ENCODE data around the gene TOMT. TPM values are rescaled to one million over a fixed set of nuclear protein-coding genes. Genes with fewer than 3 reads are reported as not detected.

TOMT gene
- total and polyA plus RNA-seq, 2 experiments from 2014 or later, result not detected

- H3K9me2 ChIP-seq (ENCODE audit: insufficient read depth), result no peaks in the 10 kb centered on the region
- H3K4me2 ChIP-seq, result no peak overlapping the region
- no peak overlapping the region for H2AFZ ChIP-seq
- H3K36me3 Mint-ChIP-seq (ENCODE audit: low read depth), result peaks cover 10% of the 10 kb centered on the region
- no peaks in the 10 kb centered on the region; the same call in 1 of the 2 replicates for H3K36me3 ChIP-seq (ENCODE audit: insufficient read depth)
- no peak overlapping the region for H3K4me3 ChIP-seq
- peaks cover 18% of the 10 kb centered on the region for H3K4me1 Mint-ChIP-seq
- no peaks in the 10 kb centered on the region for H3K9me3 Mint-ChIP-seq
- DNase-seq (ENCODE audit: low spot score), result no peak
- no peaks in the 10 kb centered on the region for H3F3A ChIP-seq (replicated peaks; ENCODE audit: low read depth)
- no peak overlapping the region for H3K27ac Mint-ChIP-seq
- H4K20me1 ChIP-seq (replicated peaks; ENCODE audit: insufficient read depth), result peaks cover 23% of the 10 kb centered on the region
- peaks cover 2% of the 10 kb centered on the region for H3K27me3 Mint-ChIP-seq (ENCODE audit: insufficient read depth, low read depth, poor library complexity)
- H3K27ac ChIP-seq (ENCODE audit: low read depth), result no peak overlapping the region
- peaks cover 4% of the 10 kb centered on the region; the same call in 1 of the 2 replicates for H3K4me1 ChIP-seq (ENCODE audit: insufficient read depth)
- no peak overlapping the region for H3K4me3 Mint-ChIP-seq
- no peaks in the 10 kb centered on the region for H3K27me3 ChIP-seq (ENCODE audit: insufficient read depth)
- TF ChIP-seq ZNF462 (CRISPR knock-in tag; IDR thresholded peaks at IDR 0.05) (no peak), ZNF331 (CRISPR knock-in tag; IDR thresholded peaks at IDR 0.05; ENCODE audit: low read depth) (no peak), REST (IDR thresholded peaks at IDR 0.05; ENCODE audit: unreplicated experiment) (no peak), CREB1 (CRISPR knock-in tag; IDR thresholded peaks at IDR 0.05; ENCODE audit: low read depth) (no peak), EZH2phosphoT487 (IDR thresholded peaks at IDR 0.05; ENCODE audit: unreplicated experiment) (no peak), ZNF114 (CRISPR knock-in tag; IDR thresholded peaks at IDR 0.05) (no peak), POLR2AphosphoS5 (IDR thresholded peaks at IDR 0.05; ENCODE audit: low read depth) (no peak), JUNB (IDR thresholded peaks at IDR 0.05; ENCODE audit: unreplicated experiment) (no peak), STAT1 (IDR thresholded peaks at IDR 0.05; ENCODE audit: unreplicated experiment) (no peak), NANOG (IDR thresholded peaks at IDR 0.05; ENCODE audit: borderline replicate concordance) (no peak), EZH2 (IDR thresholded peaks at IDR 0.05; ENCODE audit: low read depth, unreplicated experiment) (no peak)
- TF ChIP-seq, protein P1, sequence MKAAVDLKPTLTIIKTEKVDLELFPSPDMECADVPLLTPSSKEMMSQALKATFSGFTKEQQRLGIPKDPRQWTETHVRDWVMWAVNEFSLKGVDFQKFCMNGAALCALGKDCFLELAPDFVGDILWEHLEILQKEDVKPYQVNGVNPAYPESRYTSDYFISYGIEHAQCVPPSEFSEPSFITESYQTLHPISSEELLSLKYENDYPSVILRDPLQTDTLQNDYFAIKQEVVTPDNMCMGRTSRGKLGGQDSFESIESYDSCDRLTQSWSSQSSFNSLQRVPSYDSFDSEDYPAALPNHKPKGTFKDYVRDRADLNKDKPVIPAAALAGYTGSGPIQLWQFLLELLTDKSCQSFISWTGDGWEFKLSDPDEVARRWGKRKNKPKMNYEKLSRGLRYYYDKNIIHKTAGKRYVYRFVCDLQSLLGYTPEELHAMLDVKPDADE (IDR thresholded peaks at IDR 0.05), result no peak
- TF ChIP-seq, protein P2, sequence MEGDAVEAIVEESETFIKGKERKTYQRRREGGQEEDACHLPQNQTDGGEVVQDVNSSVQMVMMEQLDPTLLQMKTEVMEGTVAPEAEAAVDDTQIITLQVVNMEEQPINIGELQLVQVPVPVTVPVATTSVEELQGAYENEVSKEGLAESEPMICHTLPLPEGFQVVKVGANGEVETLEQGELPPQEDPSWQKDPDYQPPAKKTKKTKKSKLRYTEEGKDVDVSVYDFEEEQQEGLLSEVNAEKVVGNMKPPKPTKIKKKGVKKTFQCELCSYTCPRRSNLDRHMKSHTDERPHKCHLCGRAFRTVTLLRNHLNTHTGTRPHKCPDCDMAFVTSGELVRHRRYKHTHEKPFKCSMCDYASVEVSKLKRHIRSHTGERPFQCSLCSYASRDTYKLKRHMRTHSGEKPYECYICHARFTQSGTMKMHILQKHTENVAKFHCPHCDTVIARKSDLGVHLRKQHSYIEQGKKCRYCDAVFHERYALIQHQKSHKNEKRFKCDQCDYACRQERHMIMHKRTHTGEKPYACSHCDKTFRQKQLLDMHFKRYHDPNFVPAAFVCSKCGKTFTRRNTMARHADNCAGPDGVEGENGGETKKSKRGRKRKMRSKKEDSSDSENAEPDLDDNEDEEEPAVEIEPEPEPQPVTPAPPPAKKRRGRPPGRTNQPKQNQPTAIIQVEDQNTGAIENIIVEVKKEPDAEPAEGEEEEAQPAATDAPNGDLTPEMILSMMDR (conservative IDR thresholded peaks at IDR 0.05; ENCODE audit: low read depth in 2 of 2), result no peak
- ATAC-seq, result no peak
- peaks cover 54% of the 10 kb centered on the region for H3K79me2 ChIP-seq (replicated peaks; ENCODE audit: insufficient read depth)
These were observed 38.9 kb upstream of the TOMT start for GRCh38 chr11:72066855-72067254.

All from GM23338 (cell line).